Epithelial cell of umbilical artery (primary cell): Measurements from ENCODE around the gene ZFR2. TPM values are rescaled to one million over a fixed set of nuclear protein-coding genes. Genes with fewer than 3 reads are reported as not detected.

Experiments
- total RNA-seq: library from RNA; depleted of rRNA; stranded (reverse); fragments of >200 nt; gene quantifications from 2 replicates; pipeline ENCODE4 v1.2.3, GENCODE V29; 2014

ZFR2 gene
- not detected in 2 replicates for total RNA-seq

DNA sequence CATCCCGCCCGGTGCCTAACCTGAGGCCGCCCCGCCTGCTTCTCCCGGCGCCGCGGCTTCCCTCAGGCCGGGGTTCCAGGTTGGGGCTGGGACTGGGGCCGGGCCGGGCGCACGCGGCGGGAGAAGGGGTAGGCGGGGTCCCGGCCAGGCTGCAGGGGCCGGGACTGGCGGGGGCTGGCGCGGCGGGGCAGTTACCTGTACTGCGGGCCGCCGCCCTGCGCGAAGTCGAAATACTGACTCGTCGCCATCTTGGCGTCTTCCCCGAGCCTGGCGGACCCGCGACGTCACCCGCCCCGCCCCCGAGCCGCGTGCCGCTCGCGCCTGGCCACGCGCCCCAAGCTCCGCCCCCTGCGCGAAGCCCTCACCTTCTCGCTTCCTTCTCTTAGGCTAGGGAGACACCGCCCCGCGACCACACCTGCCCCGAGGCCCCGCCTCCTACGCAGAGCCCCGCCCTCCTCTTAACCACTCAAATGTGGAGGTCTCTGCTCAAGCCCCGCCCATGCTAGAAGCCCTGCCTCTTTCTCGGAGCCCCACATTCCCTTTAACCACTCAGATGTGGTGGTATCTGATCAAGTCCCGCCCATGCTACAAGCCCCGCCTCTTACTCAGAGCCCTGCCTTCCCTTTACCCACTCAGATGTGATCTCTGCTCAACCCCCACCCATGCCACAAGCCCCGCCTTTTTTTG is at the start of gene ZFR2:
TSS of gene ZFR2 (minus strand) at position 269 of the 687 bp plus-strand sequence. CDS start at position 248, 21 bp downstream.

DNA sequence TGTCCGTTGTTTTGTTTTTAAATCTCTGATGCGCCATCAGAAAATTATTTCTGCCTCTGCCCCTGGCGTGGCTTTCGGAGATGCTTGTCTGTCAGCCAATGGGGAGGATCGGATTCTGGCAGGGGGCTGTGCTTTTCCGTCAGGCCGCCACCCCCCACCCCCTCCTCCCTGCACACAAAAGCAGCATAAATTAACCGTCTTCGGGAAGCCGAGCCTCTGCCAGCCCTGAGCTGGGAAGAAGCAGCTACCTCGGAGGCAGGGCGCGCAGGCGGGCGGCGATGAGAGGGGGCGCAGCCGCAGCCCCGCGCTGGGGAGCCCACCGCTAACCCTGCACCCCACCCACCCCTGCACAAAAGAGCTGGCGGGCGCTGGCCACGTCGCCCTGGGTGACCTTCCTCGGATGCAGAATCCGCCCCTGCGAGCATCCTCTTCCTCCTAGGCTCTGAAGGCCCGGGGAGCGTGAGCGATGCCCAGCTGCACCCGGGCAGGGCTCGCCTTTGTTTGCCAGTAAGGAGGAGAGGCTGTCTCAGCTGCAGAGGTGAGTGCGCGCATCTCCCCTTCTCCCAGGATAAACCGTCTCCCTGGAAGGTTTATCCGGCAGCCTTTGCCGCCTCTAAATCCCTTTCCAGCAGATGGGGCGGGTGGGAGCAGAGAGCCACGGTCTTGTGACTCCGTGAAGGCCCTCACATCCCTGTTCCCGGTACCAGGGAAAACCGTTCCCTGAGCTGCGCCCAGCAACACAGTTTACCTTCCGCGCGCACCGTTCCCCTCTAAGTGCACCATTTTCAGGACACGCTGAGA is 11.8 kb upstream of the ZFR2 start, which contains the start of gene ATCAY:
TSS of gene ATCAY (plus strand) at position 215 of the 801 bp plus-strand sequence. CDS start 5,083 bp downstream, outside the sequence.

DNA sequence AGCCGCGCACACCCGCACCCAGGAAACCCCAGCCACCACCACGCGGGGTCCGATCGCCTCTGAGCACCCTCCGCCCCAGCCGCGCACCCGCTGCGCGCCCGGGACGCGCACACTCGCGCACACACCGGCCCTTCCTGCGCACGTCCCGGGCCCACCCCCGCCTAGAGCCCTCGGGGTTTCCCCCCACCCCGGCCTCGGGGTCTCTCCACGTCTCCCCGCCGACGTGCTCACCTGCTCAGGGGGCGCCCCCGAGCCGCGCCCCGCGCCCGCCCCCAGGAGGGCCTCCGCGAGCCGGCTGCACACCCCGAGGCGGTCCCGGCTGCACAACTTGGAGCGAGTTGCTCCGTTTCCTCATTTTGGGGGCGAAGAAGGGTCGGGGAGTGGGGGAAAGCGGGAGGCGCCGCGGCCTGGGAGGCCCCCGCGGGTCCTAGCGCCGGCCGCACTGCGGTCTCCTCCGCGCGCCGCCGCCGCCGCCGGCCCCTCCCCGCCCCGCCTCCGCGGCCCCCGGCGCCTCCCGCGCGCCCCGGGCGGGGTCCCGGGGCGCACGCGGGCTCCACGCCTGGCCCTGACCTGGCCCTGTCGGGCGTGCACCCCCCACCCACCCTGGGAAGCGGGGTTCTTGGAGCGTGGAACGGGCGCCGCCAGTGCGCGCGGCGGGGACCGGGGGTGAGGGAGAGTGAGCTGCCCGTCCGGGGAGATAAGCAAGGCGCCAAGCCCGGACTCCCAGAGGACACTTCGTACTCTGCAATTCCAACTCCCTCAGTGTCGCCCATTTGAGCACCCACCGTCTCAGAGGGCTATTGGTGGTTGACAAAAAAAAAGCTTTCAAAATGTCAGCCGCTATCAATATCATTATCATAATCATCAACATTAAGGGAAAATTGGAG is 82.7 kb downstream of the ZFR2 start, which contains the start of gene MATK:
TSS of gene MATK (minus strand) at position 444 of the 887 bp plus-strand sequence. CDS start 1,246 bp downstream, outside the sequence.

DNA sequence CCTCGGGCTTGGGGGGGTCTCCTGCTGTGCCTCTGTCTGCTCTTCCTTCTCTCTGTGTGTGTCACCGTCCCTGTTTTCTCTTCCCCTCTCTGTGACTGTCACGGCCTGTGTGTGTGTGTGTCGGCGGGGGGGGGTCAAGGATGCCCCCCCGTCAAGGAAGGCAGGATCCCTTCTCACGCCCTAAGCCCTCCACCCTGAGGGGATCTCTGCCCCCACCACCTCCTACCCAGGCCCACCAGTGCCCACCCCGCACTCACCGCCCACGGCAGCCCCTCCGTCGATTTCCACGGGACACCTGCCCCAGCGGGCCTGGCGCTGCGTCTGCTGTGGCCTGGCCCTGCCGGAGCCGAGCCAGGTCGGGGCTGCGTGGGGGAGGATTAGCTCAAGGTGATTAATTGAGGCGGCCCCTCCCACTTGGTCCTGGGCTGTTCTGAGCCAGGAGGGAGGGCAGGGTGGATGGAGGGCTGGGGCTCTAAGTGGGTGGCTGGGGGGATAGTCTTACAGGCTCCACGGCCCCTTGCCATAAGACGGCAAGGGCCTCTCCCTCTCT is 96.9 kb downstream of the ZFR2 start, which contains the start of gene RAX2:
TSS of gene RAX2 (minus strand) at position 323 of the 550 bp plus-strand sequence. CDS start 486 bp downstream, outside the sequence.

DNA sequence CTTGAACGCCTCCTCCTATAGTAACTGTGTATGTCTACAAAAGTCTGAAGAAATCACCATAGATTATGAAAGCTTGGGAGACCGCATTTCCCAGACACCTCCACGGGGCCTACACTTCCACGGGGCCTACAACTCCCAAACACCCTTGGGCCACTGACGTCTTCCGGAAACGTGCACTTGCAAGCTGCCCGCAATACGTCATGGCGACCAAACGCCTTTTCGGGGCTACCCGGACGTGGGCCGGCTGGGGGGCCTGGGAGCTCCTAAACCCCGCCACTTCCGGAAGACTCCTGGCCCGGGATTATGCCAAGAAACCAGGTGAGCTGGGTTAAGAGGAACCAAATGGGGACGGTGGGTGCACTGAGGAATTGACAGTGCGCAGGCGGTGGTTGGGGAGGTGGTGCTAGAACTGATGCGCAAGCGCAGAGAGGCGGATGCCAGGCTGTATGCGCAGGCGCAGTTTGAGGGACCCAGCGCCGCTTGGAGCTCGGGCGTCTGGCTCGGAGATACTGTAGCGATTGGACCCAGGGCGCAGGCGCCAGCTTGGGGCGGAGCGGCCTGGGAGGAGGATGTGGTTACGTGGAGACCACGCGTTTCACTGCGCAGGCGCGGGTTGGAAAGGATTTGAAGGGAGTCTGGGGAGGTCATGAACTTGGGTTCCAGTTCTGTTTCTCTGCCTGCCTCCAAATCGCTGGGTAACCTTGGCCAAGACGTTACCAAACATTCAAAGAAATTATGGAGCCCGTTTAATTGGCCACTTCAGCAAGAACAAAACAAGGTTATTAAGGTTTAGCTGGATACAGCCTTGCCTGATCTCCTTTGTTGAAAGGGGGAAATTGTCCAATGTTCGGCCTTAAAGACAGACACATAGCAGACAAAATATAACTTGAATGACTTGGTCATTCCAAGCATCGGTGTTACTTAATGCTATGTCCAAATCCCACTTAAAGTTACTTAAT is 106.1 kb downstream of the ZFR2 start, which contains the start of gene MRPL54:
TSS of gene MRPL54 (plus strand) at position 182 of the 959 bp plus-strand sequence. CDS start at position 201, 19 bp downstream.

DNA sequence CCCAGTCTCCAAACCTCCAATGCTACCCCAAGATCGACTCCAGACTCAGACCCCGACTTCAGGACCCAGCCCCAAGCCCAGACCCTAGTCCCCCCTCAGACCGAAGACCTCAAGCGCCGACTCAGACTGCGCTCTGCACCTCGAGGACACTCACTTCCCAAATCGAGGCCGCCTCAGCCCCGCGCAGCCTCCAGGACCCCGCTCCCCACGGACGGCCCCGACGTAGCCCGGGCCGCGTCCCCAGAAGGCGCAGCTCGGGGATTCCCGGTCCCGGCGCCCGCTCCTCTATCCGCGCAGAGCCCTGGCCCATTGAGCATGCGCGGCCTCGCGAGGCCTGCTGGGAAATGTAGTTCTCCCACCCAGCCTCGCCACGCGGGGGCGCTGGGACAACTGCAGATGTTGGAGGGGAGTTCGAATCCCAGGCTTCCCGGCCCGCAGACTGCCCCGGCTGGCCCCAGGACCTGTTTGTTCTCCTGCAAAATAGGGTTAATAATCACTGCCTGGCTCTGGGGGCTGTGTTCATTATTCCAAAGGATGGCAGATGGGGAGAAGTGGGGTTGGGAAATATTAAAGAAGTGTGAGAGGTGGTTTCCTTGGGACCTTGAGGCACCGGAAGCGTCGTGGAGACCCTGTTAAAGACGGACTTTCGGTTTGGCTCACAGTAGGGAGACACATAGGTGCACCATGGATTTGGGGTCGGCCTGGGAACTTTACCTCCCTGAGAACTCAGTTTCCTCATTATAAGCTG is 107.3 kb downstream of the ZFR2 start, which contains the start of gene APBA3:
TSS of gene APBA3 (minus strand) at position 311 of the 748 bp plus-strand sequence. CDS start 1,428 bp downstream, outside the sequence.

Other genes with a start within 250 kb of the ZFR2 start
- 29.2 and 40.1 TPM in 2 replicates for gene CACTIN, start 242.2 kb downstream of the ZFR2 start, total RNA-seq
- gene PIP5K1C, start 168.6 kb downstream of the ZFR2 start, total RNA-seq = 17.2 and 19.8 TPM in 2 replicates
- gene TJP3, start 160.7 kb downstream of the ZFR2 start, total RNA-seq = not detected in 2 replicates
- gene APBA3, start 107.3 kb downstream of the ZFR2 start, total RNA-seq = 16.9 and 22.0 TPM in 2 replicates
- 61.7 and 89.7 TPM in 2 replicates for gene MRPL54, start 106.4 kb downstream of the ZFR2 start, total RNA-seq
- gene RAX2, start 96.8 kb downstream of the ZFR2 start, total RNA-seq = not detected in 2 replicates
- not detected in 2 replicates for gene MATK, start 82.7 kb downstream of the ZFR2 start, total RNA-seq
- gene ATCAY, start 11.6 kb upstream of the ZFR2 start, total RNA-seq = not detected in 2 replicates
- not detected in 2 replicates for gene NMRK2, start 64.0 kb upstream of the ZFR2 start, total RNA-seq
- gene DAPK3, start 102.1 kb upstream of the ZFR2 start, total RNA-seq = 200 and 204 TPM in 2 replicates
- gene EEF2, start 116.4 kb upstream of the ZFR2 start, total RNA-seq = 1,310 and 2,319 TPM in 2 replicates
- gene PIAS4, start 138.7 kb upstream of the ZFR2 start, total RNA-seq = 17.9 and 24.2 TPM in 2 replicates
- gene ZBTB7A, start 197.9 kb upstream of the ZFR2 start, total RNA-seq = 11.4 and 12.8 TPM in 2 replicates